B cell (primary cell): ENCODE results near the gene MLH1. TPM values are rescaled to one million over a fixed set of nuclear protein-coding genes. Genes with fewer than 3 reads are reported as not detected.

Experiments used
- ATAC-seq: fragments of 200-7000 bp; cut with Tn5 transposase; one replicate; pipeline ENCODE4 v1.10.0; 2021; ENCODE audit warnings: low read depth, mild to moderate bottlenecking, moderate number of reproducible peaks, moderate library complexity
- CTCF ChIA-PET: fragments of 350-600 bp; sonication (Branson Sonifier 250); formaldehyde crosslinking; loops from one replicate; lab custom pipeline; 2021; ENCODE audit warnings: antibody characterized with exemption, inconsistent platforms; lab: Charles Lee
- POLR2A ChIA-PET: fragments of 350-600 bp; sonication (Branson Sonifier 250); formaldehyde crosslinking; loops from one replicate; lab custom pipeline; 2021; ENCODE audit warnings: antibody characterized with exemption; lab: Charles Lee
- DNase-seq: peaks from one replicate; pipeline ENCODE4 v3.0.0; 2013
- H2AFZ ChIP-seq: 2 replicates; pipeline ENCODE4 v1.6.1; 2012; ENCODE audit warnings: mild to moderate bottlenecking, low read depth, low read length; ENCODE audit not compliant: insufficient read depth, poor library complexity, severe bottlenecking
- H3K27ac ChIP-seq, 2 donors: 1 replicate in 1 of 2; 2 replicates in 1 of 2; pipeline ENCODE4 v1.5.1; 2012 to 2013; ENCODE audit warnings: low read length in 2 of 2, mild to moderate bottlenecking in 2 of 2, moderate library complexity in 1 of 2
- H3K27me3 ChIP-seq, 4 experiments: fragments of 200-600 bp in 1 of 4; sonication (generic) in 1 of 4; replicated peaks in 1 of 4; 1 replicate in 2 of 4; 2 replicates in 2 of 4; pipeline versions ENCODE4 v1.6.1 to v1.7.0; 2013 to 2016; ENCODE audit warnings: low read length in 3 of 4, mild to moderate bottlenecking in 2 of 4, mixed read lengths in 1 of 4, moderate library complexity in 1 of 4; ENCODE audit not compliant: insufficient read depth in 4 of 4, control insufficient read depth in 3 of 4; ENCODE audit errors: control extremely low read depth in 1 of 4
- H3K36me3 ChIP-seq, 2 experiments: replicated peaks in 1 of 2; 1 replicate in 1 of 2; 2 replicates in 1 of 2; pipeline versions ENCODE4 v1.6.1 to v1.7.1; 2013; ENCODE audit warnings: low read length in 1 of 2; ENCODE audit not compliant: insufficient read depth in 2 of 2, control insufficient read depth in 1 of 2; ENCODE audit errors: control extremely low read depth in 1 of 2, extremely low read depth in 1 of 2
- H3K4me1 ChIP-seq, 2 donors: fragments of 200-600 bp in 1 of 2; sonication (generic) in 1 of 2; 1 replicate in 1 of 2; 2 replicates in 1 of 2; pipeline versions ENCODE4 v1.5.1 to v1.6.1; 2013 to 2017; ENCODE audit warnings: low read length in 2 of 2; ENCODE audit not compliant: control insufficient read depth in 2 of 2, insufficient read depth in 2 of 2
- H3K4me2 ChIP-seq: replicated peaks from 2 replicates; pipeline ENCODE3; 2012; ENCODE audit warnings: mild to moderate bottlenecking, low read depth, low read length; ENCODE audit not compliant: poor library complexity, severe bottlenecking
- H3K4me3 ChIP-seq, 5 experiments: fragments of 200-600 bp in 1 of 5; sonication (generic) in 1 of 5; 1 replicate in 3 of 5; 2 replicates in 2 of 5; pipeline versions ENCODE4 v1.5.1 to v1.7.0; 2011 to 2016; ENCODE audit warnings: low read length in 4 of 5, mild to moderate bottlenecking in 4 of 5, low read depth in 2 of 5, control low read depth in 1 of 5, moderate library complexity in 1 of 5; ENCODE audit not compliant: insufficient read depth in 1 of 5; ENCODE audit errors: control extremely low read depth in 1 of 5, extremely low read depth in 1 of 5
- H3K79me2 ChIP-seq: fragments of 200-600 bp; sonication (generic); one replicate; pipeline ENCODE4 v1.6.0; 2016; ENCODE audit warnings: low read length; ENCODE audit not compliant: control insufficient read depth, insufficient read depth
- H3K9ac ChIP-seq: fragments of 200-600 bp; sonication (generic); 2 replicates; pipeline ENCODE4 v1.6.1; 2017; ENCODE audit warnings: mild to moderate bottlenecking, low read length, moderate library complexity
- H3K9me3 ChIP-seq, 3 donors: one replicate each; pipeline versions ENCODE4 v1.6.1 to v1.7.1; 2013; ENCODE audit warnings: low read length in 2 of 3; ENCODE audit not compliant: control insufficient read depth in 2 of 3, insufficient read depth in 1 of 3; ENCODE audit errors: control extremely low read depth in 1 of 3
- H4K20me1 ChIP-seq: 2 replicates; pipeline ENCODE4 v1.6.0; 2012; ENCODE audit warnings: mild to moderate bottlenecking, low read length; ENCODE audit not compliant: insufficient read depth, control insufficient read depth, poor library complexity, severe bottlenecking
- H3K27ac Mint-ChIP-seq: one replicate; pipeline ENCODE4 v1.8.0; 2021; ENCODE audit warnings: mixed read lengths
- H3K27me3 Mint-ChIP-seq: one replicate; pipeline ENCODE4 v1.8.0; 2021; ENCODE audit warnings: mixed read lengths
- H3K4me1 Mint-ChIP-seq: one replicate; pipeline ENCODE4 v1.8.0; 2021; ENCODE audit warnings: mixed read lengths
- H3K4me3 Mint-ChIP-seq: one replicate; pipeline ENCODE4 v1.8.0; 2021; ENCODE audit warnings: mixed read lengths
- H3K9me3 Mint-ChIP-seq: one replicate; pipeline ENCODE4 v1.8.0; 2022; ENCODE audit warnings: mixed read lengths; ENCODE audit not compliant: insufficient read depth
- CTCF ChIP-seq: fragments of 200-600 bp; IDR thresholded peaks from one replicate; pipeline ENCODE4 v1.8.0; 2022; ENCODE audit warnings: antibody characterized with exemption, mild to moderate bottlenecking
- EZH2 ChIP-seq: IDR thresholded peaks from 2 replicates; pipeline ENCODE4 v1.6.1; 2012; ENCODE audit warnings: borderline replicate concordance, low read depth, mild to moderate bottlenecking, moderate library complexity, low read length; ENCODE audit not compliant: insufficient read depth, poor library complexity, severe bottlenecking
- WGBS: methylation state at CpG from one replicate; pipeline ENCODE4 v1.1.5; 2013; ENCODE audit warnings: missing lambda C conversion rate; ENCODE audit not compliant: insufficient coverage; 5-methylcytosine and 5-hydroxymethylcytosine counted together
- intact Hi-C: fragments of 100-400 bp; cut with micrococcal nuclease; formaldehyde crosslinking; loops from one replicate; pipeline ENCODE4 v1.10.0; 2022
- polyA plus RNA-seq: library from polyadenylated mRNA; depleted of rRNA; stranded (reverse); fragments of >200 nt; gene quantifications from 2 replicates; pipeline ENCODE4 v1.2.3, GENCODE V29; 2012
- total RNA-seq, 2 donors: library from RNA; stranded (reverse); fragments of 120-200 nt in 1 of 2; gene quantifications; 1 replicate in 1 of 2; 2 replicates in 1 of 2; pipeline versions ENCODE4 v1.2.3 to v1.2.4, GENCODE V29; 2013 to 2022

The MLH1 gene
- total and polyA plus RNA-seq, 2 donors (not counting 1 experiment from before 2014, with no cell fraction given) = 22.4 to 38.5 TPM

DNA sequence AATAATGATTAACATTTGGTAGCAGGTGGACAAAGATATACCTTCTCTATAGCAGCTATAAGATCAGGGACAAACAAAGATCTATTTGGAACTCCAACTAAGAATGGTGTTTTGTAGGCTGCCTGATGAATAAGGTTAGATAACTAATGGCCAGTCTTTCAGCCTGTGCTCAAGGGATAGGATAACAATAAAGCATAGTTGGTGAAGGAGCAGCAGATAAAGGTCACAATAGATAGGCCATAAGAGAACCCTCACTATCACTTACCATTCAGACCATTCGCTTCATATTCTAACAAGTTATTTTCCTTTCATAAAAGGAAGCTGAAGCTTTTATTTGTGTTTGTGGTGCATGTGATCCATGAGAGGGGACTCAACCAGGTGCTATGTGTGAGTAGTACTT lies 20.2 kb upstream of the MLH1 start:
- TF ChIP-seq EZH2 = no peak
- no peak for TF ChIP-seq CTCF
- no peak overlapping the region for H3K27ac Mint-ChIP-seq
- no peak overlapping the region for H3K9ac ChIP-seq
- peaks cover 14 to 17% of the 10 kb centered on the region in 2 donors for H3K4me1 ChIP-seq
- H3K9me3 ChIP-seq = peaks cover 0 to 3% (median 0%) of the 10 kb centered on the region in 3 donors
- WGBS = no CpG with 5 or more reads among the region's 1 CpG
- H3K4me2 ChIP-seq = no peak overlapping the region
- no peak for DNase-seq
- H2AFZ ChIP-seq = no peak overlapping the region
- H3K27me3 ChIP-seq = no peaks in the 10 kb centered on the region
- H4K20me1 ChIP-seq = no peaks in the 10 kb centered on the region
- peaks cover 16% of the 10 kb centered on the region for H3K4me1 Mint-ChIP-seq
- intact Hi-C loops = no loop called here
- H3K79me2 ChIP-seq = no peaks in the 10 kb centered on the region
- H3K9me3 Mint-ChIP-seq = no peaks in the 10 kb centered on the region
- H3K4me3 Mint-ChIP-seq = no peak overlapping the region
- no peaks in the 10 kb centered on the region for H3K27me3 Mint-ChIP-seq
- H3K4me3 ChIP-seq = no peak overlapping the region
- CTCF ChIA-PET = interaction anchor here (0.5 to 1.1 kb wide), 4 partner anchors 14 to 318 kb away, joined by 3 to 4 read pairs (median 3); no protein-coding TSS in a partner anchor
- H3K36me3 ChIP-seq = no peaks in the 10 kb centered on the region
- H3K27ac ChIP-seq = no peak overlapping the region
- POLR2A ChIA-PET = no interaction called here
- no peak for ATAC-seq

- Histone ChIP-seq H3K4me3 (no peak overlapping the region), H3K9ac (no peak overlapping the region), H3K27ac (no peak overlapping the region), H3K4me1 (no peaks in the 10 kb centered on the region), H3K4me2 (no peak overlapping the region), H3K9me3 (peaks cover 0 to 20% (median 2%) of the 10 kb centered on the region in 3 donors), H4K20me1 (no peaks in the 10 kb centered on the region), H3K79me2 (no peaks in the 10 kb centered on the region), H3K27me3 (no peaks in the 10 kb centered on the region), H2AFZ (no peak overlapping the region), H3K36me3 (peaks cover 15 to 37% of the 10 kb centered on the region in 2 experiments)
- no peaks in the 10 kb centered on the region for H3K27me3 Mint-ChIP-seq
- no peak for ATAC-seq
- no peaks in the 10 kb centered on the region for H3K4me1 Mint-ChIP-seq
- H3K9me3 Mint-ChIP-seq = peaks cover 3% of the 10 kb centered on the region
- H3K27ac Mint-ChIP-seq = no peak overlapping the region
- no peak for DNase-seq
- ChIA-PET POLR2A (no interaction called here), CTCF (interaction anchor here (0.7 to 1.6 kb wide), 2 partner anchors 22 to 26 kb away, joined by 4 to 5 read pairs; no protein-coding TSS in a partner anchor)
- TF ChIP-seq EZH2 (no peak), CTCF (no peak)
- 89% methylated on average over 1 of the region's 4 CpGs for WGBS
- intact Hi-C loops = no loop called here
- H3K4me3 Mint-ChIP-seq = no peak overlapping the region
Observed at GRCh38 chr3:36981006-36981405, 12.3 kb upstream of the MLH1 start.
